Upper lobe of left lung (tissue), 4 donors: ENCODE results near the gene CMTM7.

ENCODE experiments used
- POLR2A ChIP-seq, 4 donors: fragments of 450-650 bp; IDR thresholded peaks; one replicate each; pipeline ENCODE4 v1.5.1; 2016 to 2017; ENCODE audit warnings: antibody characterized with exemption in 4 of 4, mild to moderate bottlenecking in 2 of 4
- POLR2AphosphoS5 ChIP-seq, 2 donors: sonication (generic); formaldehyde crosslinking; IDR thresholded peaks; one replicate each; pipeline ENCODE4 v1.5.1; 2017; ENCODE audit warnings: antibody characterized with exemption in 2 of 2

DNA sequence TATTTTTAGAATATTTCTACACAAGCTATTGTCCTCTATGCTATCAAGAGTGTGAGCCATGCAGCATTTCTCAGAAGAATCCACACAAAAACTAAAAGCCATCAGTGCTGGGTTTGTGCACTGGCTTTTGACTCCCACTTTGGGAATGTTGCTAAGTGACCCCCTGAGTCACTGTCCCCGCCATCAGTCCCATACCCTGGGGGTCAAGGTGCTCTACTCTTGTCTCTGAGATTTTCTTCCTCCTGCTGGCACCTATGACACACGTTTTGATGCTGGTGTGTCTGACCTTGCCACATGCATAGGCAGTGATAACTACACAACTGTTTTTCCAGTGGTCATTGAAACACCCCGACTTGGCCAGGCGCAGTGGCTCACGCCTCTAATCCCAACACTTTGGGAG is 19.8 kb downstream of the CMTM7 start:
- TF ChIP-seq POLR2AphosphoS5 (IDR thresholded peaks at IDR 0.05) = no peak
- no peak for TF ChIP-seq POLR2A (IDR thresholded peaks at IDR 0.05)
